HG02973 (cell line): Measurements from ENCODE around the gene MED12L.
"Not testable (repeated sequence)": the region's sequence is repeated elsewhere in the genome, so short reads cannot be mapped to it uniquely, and the experiment has no call there.

Experiments used
- ATAC-seq: cut with Tn5 transposase; IDR thresholded peaks from one replicate; pipeline ENCODE4 v1.9.1; 2021; ENCODE audit warnings: moderate library complexity; ENCODE audit not compliant: unreplicated experiment

Gene MED12L

DNA sequence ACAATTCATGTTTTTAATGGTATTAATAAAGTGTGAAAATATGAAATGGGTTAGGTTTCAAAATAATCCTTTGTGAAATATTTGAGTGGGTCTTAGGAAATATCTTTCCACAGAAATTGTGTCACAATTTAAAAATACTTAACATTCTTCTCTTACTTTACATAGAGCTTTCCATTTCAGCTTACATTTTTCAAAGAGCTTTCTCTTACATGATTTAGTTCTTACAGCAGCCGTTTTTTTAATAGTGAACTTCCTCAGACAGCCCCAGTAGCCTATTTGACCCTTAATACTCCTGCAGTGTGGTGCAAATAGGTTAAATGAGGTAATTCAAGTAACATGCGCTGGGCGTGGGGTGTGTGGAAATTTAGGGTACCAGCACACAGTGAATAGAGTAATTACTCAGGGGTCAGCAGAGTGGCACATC lies 277.3 kb downstream of the MED12L start:
- ATAC-seq, result no peak

DNA sequence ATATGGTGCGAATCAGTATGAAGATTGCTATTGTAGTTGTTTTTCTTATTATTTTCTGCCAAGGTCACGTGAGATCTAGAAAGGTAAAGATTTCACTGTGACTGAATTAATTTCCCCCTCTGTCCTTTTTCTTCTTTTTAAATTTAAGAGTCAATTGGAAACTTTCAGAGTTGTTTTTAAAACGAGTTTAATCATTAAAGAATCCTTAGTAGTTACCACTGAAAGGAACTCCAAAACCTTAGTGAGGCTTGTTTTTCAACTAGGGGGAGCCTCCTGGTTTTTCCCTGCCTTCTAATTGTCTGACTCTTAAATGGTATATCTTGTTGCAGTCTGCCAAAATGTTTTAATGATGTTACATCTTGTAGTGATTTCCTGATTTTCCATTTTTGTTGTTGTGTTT lies 281.5 kb downstream of the MED12L start:
- ATAC-seq, result no peak

DNA sequence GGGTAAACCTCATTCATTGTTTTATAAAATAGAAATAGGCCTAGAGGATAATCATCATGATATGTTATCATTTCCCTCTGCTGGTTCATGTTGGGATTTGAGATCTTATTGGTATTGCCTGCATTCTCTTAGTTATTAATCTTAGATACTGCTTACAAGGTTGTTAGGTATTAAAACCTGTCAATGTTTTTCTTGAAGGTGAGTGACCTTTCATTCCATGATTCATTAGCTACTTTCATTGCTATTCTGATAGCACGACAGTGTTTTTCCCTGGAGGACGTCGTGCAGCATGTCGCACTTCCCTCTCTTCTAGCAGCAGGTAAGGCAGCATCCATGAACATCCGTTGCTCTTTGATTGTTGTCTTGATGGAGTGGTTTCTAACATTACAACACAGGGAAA lies 282.0 kb downstream of the MED12L start:
- ATAC-seq, result no peak

DNA sequence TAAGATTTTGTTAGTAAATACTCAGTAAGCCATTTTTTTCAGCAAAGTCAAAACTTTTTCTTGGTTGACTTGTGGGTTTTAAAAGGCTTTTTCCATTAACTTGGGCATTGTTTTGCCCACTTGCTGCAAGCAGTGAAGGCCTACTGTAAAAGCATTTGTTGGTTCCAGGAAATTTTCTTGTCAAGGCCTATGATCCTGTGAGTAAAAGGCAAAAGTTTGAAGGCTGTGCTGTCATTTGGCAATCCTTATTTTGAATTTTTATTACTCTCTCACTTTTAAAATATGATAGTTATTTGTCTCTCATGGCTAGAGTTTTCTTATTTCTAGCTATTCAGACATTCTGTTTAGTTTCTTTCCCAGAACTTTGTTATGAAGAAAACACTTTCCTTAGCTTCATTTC lies 286.1 kb downstream of the MED12L start:
- no peak for ATAC-seq

DNA sequence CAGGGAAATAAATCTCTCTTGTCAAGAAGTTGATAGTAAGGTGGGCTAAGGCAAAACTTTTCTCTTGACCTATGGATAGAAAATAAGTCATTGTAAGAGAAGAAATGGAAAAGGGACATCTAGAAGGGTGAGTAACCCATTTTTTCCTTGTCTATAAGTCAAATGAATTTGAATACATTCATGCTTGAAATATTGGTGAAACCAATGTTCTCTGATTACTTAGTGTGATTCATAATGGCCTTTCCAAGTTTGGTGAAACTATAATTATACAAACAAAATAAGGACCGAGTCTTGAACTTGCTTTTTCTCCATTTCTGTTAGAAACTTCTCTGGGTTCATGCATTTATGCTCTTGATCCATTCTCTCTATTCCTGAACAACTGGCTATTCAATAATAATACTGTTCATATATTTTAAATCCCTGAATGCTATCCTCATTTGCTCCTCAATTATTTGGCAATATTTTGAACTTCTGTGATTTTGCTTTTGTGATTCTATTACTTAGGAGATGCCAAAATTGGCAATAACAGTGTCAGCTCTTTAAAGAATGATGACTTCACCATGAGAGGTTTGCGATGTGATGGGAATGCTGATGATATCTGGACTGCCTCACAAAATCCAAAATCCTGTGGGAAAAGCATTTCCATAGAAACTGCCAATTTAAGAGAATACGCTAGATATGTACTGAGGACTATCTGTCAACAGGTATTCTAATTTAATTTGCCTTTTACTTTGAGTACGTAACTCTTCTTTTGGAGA lies 286.8 kb downstream of the MED12L start:
- no peak for ATAC-seq

DNA sequence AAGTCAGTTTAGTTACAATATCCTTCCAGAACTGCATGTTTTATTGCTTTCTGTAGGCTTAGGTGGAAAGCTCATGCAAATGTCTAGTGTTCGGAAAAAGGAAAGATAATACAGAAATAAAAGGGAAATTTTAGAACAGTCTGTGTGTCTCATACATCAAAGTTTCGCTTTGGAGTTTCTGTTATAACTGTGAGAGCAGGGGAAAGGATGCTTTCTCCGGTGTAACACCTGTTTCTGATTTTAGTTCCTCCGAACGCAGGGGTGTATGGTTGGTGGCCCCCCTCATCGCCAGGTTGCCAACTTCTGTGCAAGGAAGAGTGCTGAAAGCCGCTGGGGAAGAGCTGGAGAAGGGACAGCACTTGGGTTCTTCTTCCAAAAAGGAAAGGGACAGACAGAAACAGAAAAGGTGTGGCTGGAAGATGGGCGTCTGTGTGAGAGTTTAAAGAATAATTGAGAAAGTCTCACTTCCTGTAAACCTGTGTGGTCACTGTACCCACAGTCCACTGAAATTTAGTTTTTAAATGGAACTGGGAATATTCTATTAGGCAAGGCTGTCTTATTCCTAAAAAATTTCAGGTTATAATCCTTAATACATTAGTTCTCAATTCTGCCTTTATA lies 292.4 kb downstream of the MED12L start:
- peak; percentile 63 for ATAC-seq

DNA sequence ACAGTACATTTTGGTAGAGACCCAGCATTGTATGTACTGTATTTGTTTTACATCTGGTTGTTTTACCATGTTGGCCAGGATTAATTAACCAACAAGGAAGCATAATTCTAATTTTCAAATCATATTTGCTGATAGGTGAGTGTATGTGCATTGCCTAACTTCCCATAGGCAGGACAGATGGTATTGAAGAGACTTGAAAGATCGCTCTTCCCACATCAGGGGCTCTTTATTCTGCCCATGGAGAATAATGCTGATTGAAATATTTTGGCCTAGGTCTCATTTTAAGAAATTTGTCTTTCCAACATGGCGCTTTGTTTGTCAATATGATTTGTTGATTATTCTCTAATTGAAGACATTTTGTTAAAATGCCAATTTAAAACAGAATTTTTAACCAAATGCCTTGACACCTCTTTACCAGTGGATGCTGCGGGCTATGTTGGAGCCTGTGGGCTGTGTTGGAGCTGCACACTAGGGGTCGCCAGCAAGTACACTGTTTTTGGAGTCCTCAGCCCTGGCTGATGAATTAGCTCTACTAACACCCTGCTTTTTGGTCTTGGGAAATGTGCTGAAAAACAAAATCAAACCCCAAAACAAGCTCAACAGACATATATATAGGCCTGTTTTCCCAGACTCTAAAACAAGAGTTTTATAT lies 293.7 kb downstream of the MED12L start:
- peak; percentile 31 for ATAC-seq

DNA sequence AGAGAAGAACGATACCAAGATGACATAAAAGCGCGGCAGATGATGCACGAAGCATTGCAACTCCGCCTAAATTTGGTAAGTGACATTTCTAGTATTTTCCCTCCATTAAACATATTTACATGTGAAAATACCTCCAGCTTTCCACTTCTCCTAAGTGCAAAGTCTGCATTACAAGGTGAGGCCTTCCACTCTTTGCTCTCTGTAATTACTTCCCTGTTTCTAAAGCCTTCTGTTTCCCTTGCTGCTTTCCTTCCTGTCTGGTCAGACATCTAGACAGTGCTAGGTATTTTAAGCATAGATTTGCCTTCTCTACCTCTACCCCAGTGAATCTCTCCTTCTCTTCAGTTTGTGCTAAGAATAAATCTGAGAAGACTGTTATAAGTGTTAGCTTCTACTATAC lies 297.2 kb downstream of the MED12L start:
- ATAC-seq, result peak; percentile 29

DNA sequence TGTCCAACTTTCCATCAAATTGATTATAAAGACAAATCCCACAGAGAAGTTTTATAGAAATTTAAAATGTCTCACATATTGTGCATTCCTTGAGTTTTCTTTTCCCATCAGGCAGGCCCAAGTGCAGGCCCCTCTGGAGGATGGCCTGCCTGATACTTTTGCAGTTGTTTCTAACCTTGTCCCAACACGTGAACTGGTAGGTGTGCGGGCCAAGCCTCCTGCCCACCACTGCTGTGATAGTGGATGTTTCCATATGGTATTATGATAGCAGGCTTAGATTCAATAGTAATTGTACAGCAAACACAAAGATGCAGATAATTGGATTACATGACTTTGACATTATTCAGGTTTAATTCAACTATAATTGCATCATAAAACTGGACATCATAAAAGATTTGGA lies 297.6 kb downstream of the MED12L start:
- ATAC-seq, result no peak

DNA sequence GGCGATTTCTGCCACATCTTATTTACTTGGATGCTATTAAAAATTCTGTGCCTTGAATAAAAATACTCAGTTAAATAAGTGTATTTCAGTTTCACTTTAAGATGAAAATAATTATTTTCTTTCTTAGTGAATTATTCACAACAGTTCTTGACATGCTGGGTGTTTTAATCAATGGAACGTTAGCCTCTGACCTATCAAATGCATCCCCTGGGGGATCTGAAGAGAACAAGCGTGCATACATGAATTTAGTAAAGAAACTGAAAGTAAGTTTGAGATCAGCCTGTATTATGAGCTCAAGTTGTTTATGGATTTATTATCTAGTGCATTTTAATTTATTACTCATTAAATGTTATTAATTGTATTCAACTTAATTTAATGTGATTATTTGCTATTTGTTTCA lies 298.5 kb downstream of the MED12L start:
- ATAC-seq, result peak; percentile 53

DNA sequence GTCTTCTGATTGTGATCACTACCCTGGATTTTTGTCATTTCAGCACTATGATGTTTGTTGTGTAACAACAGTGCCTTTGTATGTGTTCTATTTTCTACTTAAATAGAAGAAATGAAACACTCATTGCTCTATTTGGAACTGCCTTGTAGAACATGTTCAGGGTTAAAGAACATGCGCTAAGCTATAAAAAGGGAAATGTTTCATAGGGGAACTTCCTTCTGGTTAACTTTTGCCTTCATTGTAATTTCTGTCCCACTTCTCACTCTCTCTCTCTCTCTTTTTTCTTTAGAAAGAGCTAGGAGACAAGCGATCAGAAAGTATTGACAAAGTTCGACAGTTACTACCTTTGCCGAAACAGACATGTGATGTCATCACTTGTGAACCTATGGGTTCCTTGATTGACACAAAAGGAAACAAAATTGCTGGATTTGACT lies 299.3 kb downstream of the MED12L start, which contains the start of gene P2RY12:
P2RY12 (minus strand) TSS at position 13 of the 434 bp plus-strand sequence. CDS start 45,908 bp downstream, outside the sequence.
- peak; percentile 36 for ATAC-seq

DNA sequence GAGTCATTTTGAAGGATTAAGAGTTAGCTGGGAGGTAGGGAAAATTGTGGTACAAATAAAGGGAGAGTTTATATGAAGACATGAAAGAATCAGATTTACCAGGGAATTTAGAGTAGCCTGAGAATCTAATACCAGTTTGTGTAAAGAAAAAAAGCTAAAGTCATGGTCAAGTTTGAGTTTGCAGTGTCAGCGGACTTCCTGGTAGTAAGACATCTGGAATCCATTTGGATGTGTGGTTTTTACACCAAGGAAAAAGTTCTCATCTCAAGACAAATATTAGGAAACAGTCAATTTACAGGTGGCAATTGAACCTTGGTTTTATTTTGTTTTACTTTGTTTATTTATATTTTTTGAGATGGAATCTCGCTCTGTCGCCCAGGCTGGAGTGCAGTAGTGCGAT lies 300.6 kb downstream of the MED12L start:
- no peak for ATAC-seq

DNA sequence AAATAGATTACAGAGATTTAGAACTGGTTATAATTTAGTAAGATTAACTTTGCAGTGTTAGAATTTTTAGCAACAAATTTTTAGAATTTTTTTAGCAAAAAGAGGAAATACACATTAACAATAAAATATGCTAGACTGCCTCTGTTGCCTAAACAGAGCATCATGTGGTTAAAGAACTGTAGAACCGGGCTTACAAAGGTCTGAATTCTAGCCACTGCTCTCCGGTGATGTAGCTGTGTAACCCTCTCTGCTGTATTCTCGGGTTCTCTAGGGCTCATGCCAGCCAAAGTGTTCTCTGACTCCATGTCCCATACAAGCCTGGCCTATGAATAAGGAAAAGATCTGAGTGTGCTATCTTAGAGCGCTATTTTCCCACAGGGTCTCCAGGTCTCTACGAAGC lies 302.0 kb downstream of the MED12L start:
- no peak for ATAC-seq

DNA sequence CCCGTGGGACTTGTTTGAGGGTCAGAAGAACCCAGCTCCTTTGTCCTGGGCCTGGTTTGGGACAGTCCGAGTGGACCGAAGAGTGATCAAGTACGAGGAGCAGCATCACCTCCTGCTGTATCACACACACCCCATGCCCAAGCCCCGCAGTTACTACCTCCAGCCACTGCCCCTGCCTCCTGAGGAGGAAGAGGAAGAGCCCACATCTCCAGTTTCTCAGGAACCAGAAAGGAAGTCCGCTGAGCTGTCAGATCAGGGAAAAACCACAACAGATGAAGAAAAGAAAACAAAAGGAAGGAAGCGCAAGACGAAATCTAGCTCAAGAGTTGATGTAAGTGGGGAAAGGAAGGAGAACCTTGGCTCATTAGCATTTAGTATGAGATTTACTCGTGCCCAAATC lies 302.4 kb downstream of the MED12L start:
- ATAC-seq, result no peak

DNA sequence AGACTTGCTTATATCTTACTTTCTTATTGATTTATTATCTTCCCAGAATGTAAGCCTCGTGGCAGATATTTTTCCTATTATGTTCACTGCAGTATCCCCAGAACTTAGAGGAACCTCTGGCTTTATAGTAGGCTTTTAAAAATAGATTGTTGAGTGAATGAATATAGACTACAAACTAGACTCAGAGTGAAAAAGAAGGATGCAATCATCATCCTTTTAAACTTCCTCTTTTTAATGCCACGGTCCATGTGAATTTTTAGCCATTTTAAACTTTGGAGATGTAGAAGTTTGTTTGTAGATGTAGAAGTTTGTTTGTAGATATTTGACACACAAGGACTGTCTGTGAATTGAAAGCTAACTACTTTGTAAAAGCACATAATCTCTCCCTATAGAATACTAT lies 306.3 kb downstream of the MED12L start:
- no peak for ATAC-seq

DNA sequence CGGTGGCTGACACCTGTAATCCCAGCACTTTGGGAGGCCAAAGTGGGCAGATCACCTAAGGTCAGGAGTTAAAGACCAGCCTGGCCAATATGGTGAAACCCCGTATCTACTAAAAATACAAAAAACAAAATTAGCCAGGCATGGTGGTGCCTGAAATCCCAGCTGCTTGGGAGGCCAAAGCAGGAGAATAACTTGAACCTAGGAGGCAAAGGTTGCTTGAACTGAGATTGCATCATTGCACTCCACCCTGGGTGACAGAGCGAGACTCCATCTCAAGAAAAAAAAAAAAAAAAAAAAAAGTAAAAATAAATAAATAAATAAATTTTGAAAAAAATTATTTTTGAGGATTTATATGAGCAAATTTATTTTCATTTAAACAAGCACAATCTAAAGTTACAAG lies 306.7 kb downstream of the MED12L start:
- ATAC-seq, result not testable (repeated sequence)

DNA sequence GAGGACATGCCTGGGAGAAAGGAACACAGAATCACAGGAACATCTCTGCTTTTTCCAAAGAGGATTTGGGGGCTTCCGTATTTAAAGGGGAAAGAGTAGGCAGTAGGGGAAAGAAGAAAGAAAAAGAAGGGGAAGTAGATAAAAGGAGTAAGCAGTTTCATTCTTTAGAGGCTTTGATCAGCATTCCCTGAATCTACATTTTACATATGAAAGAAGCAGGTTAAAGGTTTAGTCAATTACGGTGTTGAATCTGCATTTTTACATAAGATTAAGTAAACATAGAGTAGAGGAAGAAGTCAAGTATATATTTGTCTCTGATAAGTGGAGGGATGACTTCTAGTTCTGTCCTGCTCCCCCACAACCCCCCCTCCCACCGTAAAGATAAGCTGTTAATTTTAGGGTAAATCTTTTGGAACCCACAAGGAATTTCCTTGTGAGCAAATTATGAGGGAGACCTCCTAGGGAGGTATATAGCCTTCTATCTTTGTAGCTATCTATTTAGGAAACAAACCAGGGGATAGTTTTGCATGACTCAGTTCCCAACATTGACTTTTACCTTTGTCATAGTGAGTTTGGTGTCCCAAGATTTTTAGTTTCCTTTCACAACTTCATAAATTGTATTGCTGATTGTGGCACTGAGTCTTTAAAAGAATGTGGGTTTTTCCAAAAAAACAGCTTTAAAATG lies 307.8 kb downstream of the MED12L start:
- no peak for ATAC-seq

DNA sequence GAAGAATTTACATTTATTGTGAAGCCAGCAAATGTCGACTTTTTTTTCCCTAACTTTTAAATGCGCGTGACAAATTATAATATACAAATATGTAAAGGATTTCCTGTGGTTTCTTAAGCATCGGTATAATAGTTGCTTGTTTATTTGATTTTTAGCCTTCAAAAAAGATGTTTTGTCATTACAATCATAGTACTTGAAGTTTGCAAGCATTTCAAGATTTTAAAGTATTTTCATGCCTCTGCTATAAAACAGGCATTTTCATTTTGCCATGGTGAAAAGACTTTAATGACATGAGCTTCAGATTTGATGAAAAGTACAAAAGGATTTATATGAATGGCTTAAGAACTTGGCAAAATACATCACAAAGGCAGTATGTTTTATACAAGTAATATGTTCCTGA lies 308.5 kb downstream of the MED12L start:
- ATAC-seq, result no peak

DNA sequence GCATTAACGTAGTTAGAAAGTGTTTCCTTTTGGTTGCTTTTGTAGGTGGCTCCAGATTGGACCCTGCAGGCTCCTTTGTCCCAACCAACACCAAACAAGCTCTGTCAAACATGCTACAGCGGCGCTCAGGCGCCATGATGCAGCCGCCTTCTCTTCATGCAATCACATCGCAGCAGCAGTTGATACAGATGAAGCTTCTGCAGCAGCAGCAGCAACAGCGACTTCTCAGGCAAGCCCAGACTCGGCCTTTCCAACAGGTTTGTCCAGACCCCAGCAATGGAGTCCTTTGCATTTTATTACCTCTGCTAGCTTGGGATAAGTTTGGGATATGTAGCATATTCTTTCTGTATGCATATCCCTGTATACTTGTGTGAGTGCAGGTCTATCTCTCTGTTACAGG lies 309.1 kb downstream of the MED12L start:
- no peak for ATAC-seq

DNA sequence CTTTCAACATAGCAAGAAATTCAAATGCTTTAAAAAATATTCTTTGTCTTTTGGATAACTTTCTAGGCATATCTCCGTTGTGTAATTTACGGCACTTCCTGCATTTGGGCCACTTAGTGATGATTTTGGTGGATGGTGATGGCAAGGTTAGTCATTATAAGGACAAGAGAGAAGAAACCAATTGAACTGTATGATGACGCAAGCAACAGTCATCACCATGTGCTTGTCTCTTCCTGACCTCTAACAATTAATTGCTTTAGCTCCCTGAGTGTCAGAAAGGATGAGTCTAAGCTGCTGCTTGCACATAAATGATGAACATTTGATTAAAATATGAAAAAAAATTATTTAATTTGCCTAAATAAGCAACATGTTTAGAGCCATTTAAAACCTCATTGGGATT lies 310.3 kb downstream of the MED12L start:
- no peak for ATAC-seq

DNA sequence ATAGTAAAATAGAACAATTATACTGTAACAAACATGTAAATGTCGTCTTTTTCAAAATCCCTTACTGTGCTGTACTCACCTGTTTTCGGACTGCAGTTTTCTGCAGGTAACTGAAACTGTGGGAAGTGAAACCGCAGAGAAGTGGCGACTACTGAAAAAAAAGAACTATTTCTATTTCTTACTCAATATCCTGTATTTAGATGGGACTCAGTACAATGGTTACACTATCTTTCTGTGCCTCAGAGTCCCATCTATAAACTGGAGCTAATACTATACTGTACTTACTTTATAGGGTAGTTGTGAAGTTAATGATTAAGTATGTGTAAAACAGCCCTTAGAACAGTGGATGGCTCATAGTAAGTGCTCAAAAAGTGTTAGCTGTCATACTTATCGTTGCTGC lies 313.4 kb downstream of the MED12L start:
- no peak for ATAC-seq
